AG04449 (cell line): ENCODE data around the gene ZFAND2A.
"Not testable (repeated sequence)": the region's sequence is repeated elsewhere in the genome, so short reads cannot be mapped to it uniquely, and the experiment has no call there.

ENCODE experiments used
- CTCF ChIA-PET: fragments of 350-600 bp; formaldehyde crosslinking; extraction: SDS; loops from one replicate; lab custom pipeline; 2021; ENCODE audit warnings: antibody characterized with exemption; lab: Yijun Ruan, JAX
- POLR2A ChIA-PET: fragments of 400-600, 350-600 bp; formaldehyde crosslinking; extraction: SDS; loops from one replicate; lab custom pipeline; 2020; ENCODE audit warnings: antibody characterized with exemption, inconsistent platforms; lab: Yijun Ruan, JAX
- DNase-seq: peaks from one replicate; pipeline ENCODE4 v3.0.0-alpha.2; 2010; ENCODE audit warnings: low read depth, low spot score
- H3K4me3 ChIP-seq: 2 replicates; pipeline ENCODE4 v1.5.1; 2011; ENCODE audit warnings: low read depth, mild to moderate bottlenecking, control low read depth, low read length
- TF ChIP-seq, protein P1 (sequence below): IDR thresholded peaks from one replicate; pipeline ENCODE4 v1.5.1; 2011; ENCODE audit warnings: mild to moderate bottlenecking, moderate library complexity, low read length, control low read depth, inconsistent platforms; ENCODE audit not compliant: insufficient read depth; ENCODE audit errors: missing control alignments

The ZFAND2A gene

DNA sequence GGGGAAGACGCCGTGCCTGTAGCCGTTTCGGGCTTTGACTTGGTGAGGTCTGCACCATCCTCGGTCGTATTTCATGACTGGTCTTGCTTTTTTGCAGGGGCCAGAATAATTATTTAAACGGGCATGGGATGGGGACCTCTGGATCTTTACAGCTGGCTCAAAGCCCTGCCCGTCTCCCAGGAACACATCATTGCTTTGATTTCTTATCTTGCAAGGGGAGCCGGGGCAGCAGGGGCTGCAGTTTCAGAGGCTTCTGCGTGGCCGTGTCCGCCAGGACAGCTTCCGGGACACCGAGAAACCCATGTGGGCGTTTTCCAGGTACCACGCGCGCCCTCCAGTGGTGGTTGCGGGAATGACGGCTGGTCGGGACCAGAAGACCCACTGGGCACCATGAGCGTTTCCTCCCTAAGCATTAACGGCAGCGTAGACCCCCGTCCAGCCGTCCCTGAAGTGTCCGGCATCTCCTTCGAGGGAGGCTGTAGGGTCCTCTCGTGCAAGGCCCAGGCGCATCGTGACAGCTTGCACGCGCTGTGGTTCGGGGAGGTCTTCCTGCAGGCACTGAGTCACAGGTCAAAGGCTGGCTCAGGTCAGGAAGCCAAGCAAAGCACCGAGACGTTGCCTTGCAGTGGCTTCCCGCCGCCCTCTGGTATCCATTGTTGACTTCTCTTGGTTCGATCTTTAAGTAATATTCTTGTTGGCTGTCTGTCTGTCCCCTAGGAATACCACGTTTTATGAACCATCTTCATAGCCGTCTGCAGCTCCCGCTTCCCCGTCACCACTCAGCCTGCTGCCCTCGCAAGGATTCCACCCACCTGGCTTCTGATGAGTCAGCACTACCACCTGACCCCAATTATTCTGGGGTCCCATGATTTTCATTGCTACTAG lies 16.2 kb upstream of the ZFAND2A start:
- CTCF ChIA-PET = interaction anchor here (0.6 to 8.7 kb wide), 38 partner anchors 8 to 300 kb away, joined by 3 to 90 read pairs (median 4); partner anchors contain the start of gene ZFAND2A

DNA sequence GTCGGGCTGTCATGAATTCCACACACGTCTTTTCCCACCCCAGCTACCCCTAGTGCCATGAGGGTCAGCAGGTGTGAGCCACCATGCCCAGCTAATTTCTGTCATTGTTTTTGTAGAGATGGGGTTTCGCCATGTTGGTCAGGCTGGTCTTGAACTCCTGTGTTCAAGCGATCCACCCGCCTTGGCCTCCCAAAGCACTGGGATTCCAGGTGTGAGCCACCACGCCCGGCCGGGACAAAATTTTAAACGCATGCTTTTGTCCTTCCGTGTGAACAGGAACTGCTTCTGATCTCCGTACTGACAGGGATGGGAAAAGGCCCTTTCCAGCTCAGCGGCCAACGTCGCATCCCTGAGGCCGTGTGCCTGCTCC lies 15.6 kb upstream of the ZFAND2A start:
- TF ChIP-seq, protein P1, sequence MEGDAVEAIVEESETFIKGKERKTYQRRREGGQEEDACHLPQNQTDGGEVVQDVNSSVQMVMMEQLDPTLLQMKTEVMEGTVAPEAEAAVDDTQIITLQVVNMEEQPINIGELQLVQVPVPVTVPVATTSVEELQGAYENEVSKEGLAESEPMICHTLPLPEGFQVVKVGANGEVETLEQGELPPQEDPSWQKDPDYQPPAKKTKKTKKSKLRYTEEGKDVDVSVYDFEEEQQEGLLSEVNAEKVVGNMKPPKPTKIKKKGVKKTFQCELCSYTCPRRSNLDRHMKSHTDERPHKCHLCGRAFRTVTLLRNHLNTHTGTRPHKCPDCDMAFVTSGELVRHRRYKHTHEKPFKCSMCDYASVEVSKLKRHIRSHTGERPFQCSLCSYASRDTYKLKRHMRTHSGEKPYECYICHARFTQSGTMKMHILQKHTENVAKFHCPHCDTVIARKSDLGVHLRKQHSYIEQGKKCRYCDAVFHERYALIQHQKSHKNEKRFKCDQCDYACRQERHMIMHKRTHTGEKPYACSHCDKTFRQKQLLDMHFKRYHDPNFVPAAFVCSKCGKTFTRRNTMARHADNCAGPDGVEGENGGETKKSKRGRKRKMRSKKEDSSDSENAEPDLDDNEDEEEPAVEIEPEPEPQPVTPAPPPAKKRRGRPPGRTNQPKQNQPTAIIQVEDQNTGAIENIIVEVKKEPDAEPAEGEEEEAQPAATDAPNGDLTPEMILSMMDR = no peak
- CTCF ChIA-PET = interaction anchor here (0.6 to 8.7 kb wide), 29 partner anchors 9 to 300 kb away, joined by 3 to 90 read pairs (median 4); partner anchors contain the start of gene ZFAND2A
- DNase-seq = no peak
- POLR2A ChIA-PET = no interaction called here
- H3K4me3 ChIP-seq = no peak overlapping the region

More for the DNA sequence above, 16.2 kb upstream of the ZFAND2A start:
- TF ChIP-seq, protein P1 = peak; percentile 96
- H3K4me3 ChIP-seq = peak overlapping the region; percentile 25; the same call in 1 of the 2 replicates
- POLR2A ChIA-PET = interaction anchor here (1.0 kb wide), 1 partner anchor 18 kb away, joined by 3 read pairs; no protein-coding TSS in a partner anchor
- no peak for DNase-seq

DNA sequence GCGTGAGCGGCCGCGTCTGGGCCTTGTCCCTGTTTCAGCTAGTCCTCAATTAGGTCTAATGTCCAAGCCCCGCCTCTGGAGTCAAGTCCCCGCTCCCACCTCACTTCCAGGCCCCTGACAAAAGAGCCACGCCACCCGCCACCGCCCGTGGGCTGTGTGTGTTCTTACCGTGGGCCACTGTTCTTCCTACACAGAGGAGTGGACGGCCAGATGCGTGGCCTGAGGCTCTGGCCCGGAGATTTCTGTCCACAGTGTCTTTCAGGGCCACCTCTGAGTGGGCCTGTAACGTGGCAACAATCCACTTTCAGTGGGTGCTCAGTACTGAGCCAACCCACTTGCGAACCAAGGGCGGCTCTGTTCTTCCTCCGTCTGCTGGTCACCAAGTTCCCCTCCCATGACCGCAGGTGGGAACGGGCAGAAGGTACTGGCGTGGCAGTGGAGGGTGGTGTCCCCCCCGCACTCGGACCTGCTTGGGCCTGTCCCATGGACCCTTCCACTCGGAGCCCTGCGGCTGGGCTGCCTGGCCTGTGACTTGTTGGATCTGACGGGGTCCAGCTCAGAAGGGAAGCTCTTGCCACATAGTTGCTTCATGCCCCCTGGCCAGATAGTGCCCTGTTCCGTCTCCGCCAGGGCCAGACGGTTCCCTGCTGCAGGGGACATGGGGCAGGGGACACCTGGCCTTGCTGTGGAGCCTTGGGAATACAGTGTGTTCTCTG lies 15.0 kb upstream of the ZFAND2A start:
- TF ChIP-seq, protein P1 = no peak
- ChIA-PET CTCF (interaction anchor here (0.7 to 8.7 kb wide), 31 partner anchors 9 to 301 kb away, joined by 3 to 90 read pairs (median 4); partner anchors contain the start of genes COX19 and ZFAND2A), POLR2A (no interaction called here)
- no peak for DNase-seq
- no peak overlapping the region for H3K4me3 ChIP-seq

DNA sequence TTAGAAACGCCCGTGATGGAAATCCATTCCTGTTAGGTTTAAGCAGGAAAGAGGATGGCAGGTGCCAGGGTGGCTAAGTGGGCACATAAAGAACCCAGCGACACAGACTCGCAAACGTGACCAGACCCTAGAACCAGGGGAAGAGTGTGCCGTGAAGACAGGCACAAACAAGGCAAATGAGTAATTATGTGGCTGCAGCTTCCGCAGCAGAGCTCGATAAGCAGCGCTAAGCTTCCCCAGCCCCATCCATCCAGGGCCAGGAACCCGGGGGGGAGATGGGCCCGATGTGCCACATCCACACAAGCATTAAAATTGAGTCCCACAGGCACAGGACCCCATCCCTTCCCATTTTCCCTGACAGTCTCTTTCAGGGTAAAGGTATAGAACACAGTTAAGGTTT lies 14.0 kb upstream of the ZFAND2A start:
- CTCF ChIA-PET = interaction anchor here (0.7 to 8.7 kb wide), 10 partner anchors 9 to 262 kb away, joined by 3 to 90 read pairs (median 13); partner anchors contain the start of genes COX19 and ZFAND2A
- POLR2A ChIA-PET = no interaction called here

DNA sequence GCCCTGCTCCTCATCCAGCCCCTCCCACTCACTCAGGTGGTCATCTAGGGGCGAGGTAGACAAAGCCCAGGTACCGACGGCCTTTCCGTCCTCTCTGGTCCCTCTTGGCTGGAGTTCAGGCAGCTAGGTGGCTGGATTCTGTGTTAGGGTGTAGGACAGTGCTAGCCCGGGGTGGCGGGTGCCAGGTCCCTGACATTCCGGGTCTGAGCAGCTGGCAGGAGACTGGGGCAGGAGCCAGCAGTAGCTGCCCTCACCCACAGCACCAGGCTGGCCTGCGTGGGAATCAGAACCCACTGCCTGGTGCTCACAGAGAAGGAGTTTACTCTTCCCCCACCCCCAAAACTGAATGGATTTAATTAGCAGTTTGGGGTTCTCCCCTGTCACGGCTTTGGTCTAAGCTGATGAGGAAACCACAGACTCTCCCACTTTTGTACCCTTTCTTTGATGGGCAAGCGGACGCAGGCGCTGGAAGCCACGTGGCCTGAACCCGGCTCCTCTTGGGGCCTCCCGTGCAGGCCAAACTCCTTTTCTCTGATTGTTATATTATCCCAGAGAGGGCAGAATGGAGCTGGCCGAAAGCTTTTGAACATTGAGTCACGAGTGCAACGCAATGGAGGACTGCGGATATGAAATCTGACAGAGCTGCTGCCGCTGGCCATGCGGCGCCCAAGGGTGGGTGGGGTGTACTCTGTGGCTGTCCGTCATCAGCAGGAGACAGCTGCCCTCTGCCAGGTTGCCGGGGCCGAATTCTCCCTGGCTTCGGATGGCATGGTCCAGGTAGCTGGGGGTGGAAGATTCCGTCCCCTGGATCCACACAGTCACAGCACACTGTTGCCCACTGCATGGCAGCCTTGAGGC lies 12.9 kb upstream of the ZFAND2A start:
- no peak for DNase-seq
- TF ChIP-seq, protein P1 = no peak
- ChIA-PET CTCF (interaction anchor here (1.7 to 8.7 kb wide), 6 partner anchors 10 to 259 kb away, joined by 11 to 90 read pairs (median 34); partner anchors contain the start of gene ZFAND2A), POLR2A (no interaction called here)
- no peak overlapping the region for H3K4me3 ChIP-seq

More for the DNA sequence above, 14.0 kb upstream of the ZFAND2A start:
- H3K4me3 ChIP-seq = no peak overlapping the region
- TF ChIP-seq, protein P1 = no peak
- no peak for DNase-seq

DNA sequence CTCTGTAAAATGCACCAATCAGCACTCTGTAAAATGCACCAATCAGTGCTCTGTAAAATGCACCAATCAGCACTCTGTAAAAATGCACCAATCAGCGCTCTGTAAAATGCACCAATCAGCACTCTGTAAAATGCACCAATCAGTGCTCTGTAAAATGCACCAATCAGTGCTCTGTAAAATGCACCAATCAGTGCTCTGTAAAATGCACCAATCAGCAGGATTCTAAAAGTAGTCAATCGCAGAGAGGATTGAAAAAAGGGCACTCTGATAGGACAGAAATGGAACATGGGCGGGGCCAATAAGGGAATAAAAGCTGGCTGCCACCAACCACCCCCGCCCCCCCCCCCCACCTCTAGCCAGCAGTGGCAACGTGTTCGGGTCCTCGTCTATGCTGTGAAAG lies 11.5 kb upstream of the ZFAND2A start:
- H3K4me3 ChIP-seq, POLR2A ChIA-PET, DNase-seq: not testable (repeated sequence)
- CTCF ChIA-PET = interaction anchor here (0.9 to 4.3 kb wide), 6 partner anchors 10 to 179 kb away, joined by 3 to 21 read pairs (median 5); partner anchors contain the start of gene ZFAND2A
